ENCODE data around the gene IQGAP2. TPM values are rescaled to one million over a fixed set of nuclear protein-coding genes. Genes with fewer than 3 reads are reported as not detected.
A peak's percentile ranks its signal among the peaks of the same experiment; 100 is the strongest.

Gene IQGAP2
- total and polyA plus RNA-seq, 2 of the 8 experiments (the other 6 are each of a cell fraction or from before 2014, with no cell fraction given), result 19.7 to 66.0 TPM

DNA sequence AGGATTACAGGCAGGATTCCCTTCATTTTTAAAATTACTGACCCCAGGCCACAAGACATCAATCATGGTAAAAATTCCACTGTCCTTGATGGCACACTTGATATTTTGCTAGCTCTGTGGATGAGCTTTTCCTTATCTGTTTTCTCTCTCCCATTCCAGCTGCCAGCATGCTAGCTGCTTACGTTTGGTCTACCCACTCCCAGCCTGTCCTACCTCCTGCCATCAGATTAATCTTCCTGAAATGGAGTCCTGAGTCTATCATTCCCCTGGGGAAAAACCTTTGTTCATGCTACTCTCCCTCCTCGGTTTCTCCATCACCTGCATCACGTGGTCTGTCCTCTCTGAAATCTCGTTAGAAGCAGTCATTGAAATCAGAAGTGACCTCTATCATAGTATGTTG is 111.2 kb downstream of the IQGAP2 start:
- no peak overlapping the region for H2AK5ac ChIP-seq (ENCODE audit: low read depth, low read length)
- H3K9me3 ChIP-seq (ENCODE audit: insufficient read depth in 2 of 2, low read depth in 1 of 2, low read length in 1 of 2), result no peaks in the 10 kb centered on the region
- peaks cover 0 to 4% of the 10 kb centered on the region in 2 experiments; a peak in 2 of 4 replicates for H3K79me2 ChIP-seq (ENCODE audit: control insufficient read depth in 1 of 2, insufficient read depth in 2 of 2, low read length in 2 of 2)
- H3K4me1 ChIP-seq (replicated peaks in 1 of 4; ENCODE audit: control insufficient read depth in 3 of 4, insufficient read depth in 4 of 4, low read length in 3 of 4), result peaks cover 0 to 8% (median 3%) of the 10 kb centered on the region in 4 experiments; a peak in 4 of 7 replicates
- WGBS, 2 experiments (ENCODE audit: extremely low coverage in 1 of 2, insufficient coverage in 1 of 2, insufficient read length in 1 of 2, insufficient replicate concordance in 2 of 2, low coverage in 1 of 2, low lambda C conversion rate in 2 of 2, missing lambda C conversion rate in 1 of 2), result 84% methylated on average over 4 of the region's 4 CpGs; no CpG with 5 or more reads in 1 of the 2 experiments
- POLR2A ChIA-PET (ENCODE audit: partially characterized antibody), result interaction anchor here (0.9 to 1.0 kb wide), 2 partner anchors 11 to 294 kb away, joined by 3 to 4 read pairs; no protein-coding TSS in a partner anchor
- H3K18ac ChIP-seq (ENCODE audit: extremely low read depth, low read length), result no peak overlapping the region
- H3K23ac ChIP-seq (ENCODE audit: insufficient read length), result no peak overlapping the region
- no peak overlapping the region for H3K4me3 ChIP-seq (ENCODE audit: extremely low read depth in 1 of 4, insufficient read depth in 2 of 4, low read depth in 3 of 4, low read length in 4 of 4)
- H2BK20ac ChIP-seq (ENCODE audit: low read length), result no peak overlapping the region
- H3K23me2 ChIP-seq (ENCODE audit: low read depth, low read length), result no peaks in the 10 kb centered on the region
- no peak overlapping the region for H4K5ac ChIP-seq (ENCODE audit: insufficient read length, low read depth, low read length)
- no peak overlapping the region for H3K4ac ChIP-seq (replicated peaks; ENCODE audit: insufficient read length, low read depth, low read length)
- H4K20me1 ChIP-seq (replicated peaks in 1 of 2; ENCODE audit: control insufficient read depth in 1 of 2, insufficient read depth in 2 of 2, low read length in 2 of 2), result no peaks in the 10 kb centered on the region
- no peak for DNase-seq (ENCODE audit: low read depth in 1 of 2, low spot score in 2 of 2)
- no peak overlapping the region for H2BK12ac ChIP-seq (ENCODE audit: low read depth, low read length)
- H3K27ac ChIP-seq (ENCODE audit: low read depth, low read length), result no peak overlapping the region
- H2AFZ ChIP-seq (ENCODE audit: low read length), result no peak overlapping the region
- CTCF ChIA-PET (ENCODE audit: partially characterized antibody), result interaction anchor here (0.7 to 1.1 kb wide), 3 partner anchors 14 to 109 kb away, joined by 3 read pairs; no protein-coding TSS in a partner anchor
- no peak overlapping the region for H4K91ac ChIP-seq (replicated peaks; ENCODE audit: insufficient read length, low read length)
- H3K79me1 ChIP-seq (ENCODE audit: low read depth, low read length), result no peaks in the 10 kb centered on the region
- no peak overlapping the region; a peak in 1 of 4 replicates for H3K4me2 ChIP-seq (ENCODE audit: insufficient read depth in 1 of 2, low read depth in 2 of 2, low read length in 2 of 2)
- no peaks in the 10 kb centered on the region for H3K27me3 ChIP-seq (replicated peaks in 1 of 4; ENCODE audit: control insufficient read depth in 3 of 4, extremely low read depth in 1 of 4, insufficient read depth in 3 of 4, low read length in 3 of 4)
- peak; percentile 32 for FAIRE-seq
- H3K56ac ChIP-seq (replicated peaks; ENCODE audit: insufficient read length, low read depth, low read length), result no peak overlapping the region
- H3K9ac ChIP-seq (replicated peaks in 1 of 4; ENCODE audit: extremely low read depth in 1 of 4, low read depth in 3 of 4, low read length in 3 of 4), result no peak overlapping the region
- H2BK15ac ChIP-seq (ENCODE audit: low read length), result no peak overlapping the region
- no peak overlapping the region for H2BK120ac ChIP-seq (replicated peaks; ENCODE audit: low read depth, low read length)
- no peaks in the 10 kb centered on the region; a peak in 1 of 8 replicates for H3K36me3 ChIP-seq (ENCODE audit: control insufficient read depth in 2 of 4, insufficient read depth in 4 of 4, low read length in 3 of 4)
- no peak overlapping the region for H3K14ac ChIP-seq (ENCODE audit: insufficient read length)
- no peak overlapping the region for H4K8ac ChIP-seq (ENCODE audit: extremely low read depth, insufficient read depth, low read length)
- H2BK5ac ChIP-seq (ENCODE audit: low read depth, low read length), result no peak overlapping the region
- TF ChIP-seq MAFK (IDR thresholded peaks at IDR 0.05; ENCODE audit: low read depth, low read length) (no peak), KDM5A (IDR thresholded peaks at IDR 0.05; ENCODE audit: low read length) (no peak), CBX8 (IDR thresholded peaks at IDR 0.05; ENCODE audit: borderline replicate concordance, low read depth, low read length) (no peak), CREB1 (IDR thresholded peaks at IDR 0.05) (no peak), RBBP5 (IDR thresholded peaks at IDR 0.05; ENCODE audit: borderline replicate concordance, low read depth, low read length) (no peak), TAF7 (optimal IDR thresholded peaks at IDR 0.05; ENCODE audit: borderline replicate concordance, low read depth, low read length) (no peak), GABPA (IDR thresholded peaks at IDR 0.05; ENCODE audit: borderline replicate concordance, insufficient read depth, low read length) (no peak), KDM4A (IDR thresholded peaks at IDR 0.05; ENCODE audit: low read depth, low read length, severe bottlenecking) (no peak), CHD2 (IDR thresholded peaks at IDR 0.05; ENCODE audit: low read length) (no peak)
- TF ChIP-seq, protein P1, sequence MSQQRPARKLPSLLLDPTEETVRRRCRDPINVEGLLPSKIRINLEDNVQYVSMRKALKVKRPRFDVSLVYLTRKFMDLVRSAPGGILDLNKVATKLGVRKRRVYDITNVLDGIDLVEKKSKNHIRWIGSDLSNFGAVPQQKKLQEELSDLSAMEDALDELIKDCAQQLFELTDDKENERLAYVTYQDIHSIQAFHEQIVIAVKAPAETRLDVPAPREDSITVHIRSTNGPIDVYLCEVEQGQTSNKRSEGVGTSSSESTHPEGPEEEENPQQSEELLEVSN (IDR thresholded peaks at IDR 0.05), result no peak
- TF ChIP-seq, protein P2, sequence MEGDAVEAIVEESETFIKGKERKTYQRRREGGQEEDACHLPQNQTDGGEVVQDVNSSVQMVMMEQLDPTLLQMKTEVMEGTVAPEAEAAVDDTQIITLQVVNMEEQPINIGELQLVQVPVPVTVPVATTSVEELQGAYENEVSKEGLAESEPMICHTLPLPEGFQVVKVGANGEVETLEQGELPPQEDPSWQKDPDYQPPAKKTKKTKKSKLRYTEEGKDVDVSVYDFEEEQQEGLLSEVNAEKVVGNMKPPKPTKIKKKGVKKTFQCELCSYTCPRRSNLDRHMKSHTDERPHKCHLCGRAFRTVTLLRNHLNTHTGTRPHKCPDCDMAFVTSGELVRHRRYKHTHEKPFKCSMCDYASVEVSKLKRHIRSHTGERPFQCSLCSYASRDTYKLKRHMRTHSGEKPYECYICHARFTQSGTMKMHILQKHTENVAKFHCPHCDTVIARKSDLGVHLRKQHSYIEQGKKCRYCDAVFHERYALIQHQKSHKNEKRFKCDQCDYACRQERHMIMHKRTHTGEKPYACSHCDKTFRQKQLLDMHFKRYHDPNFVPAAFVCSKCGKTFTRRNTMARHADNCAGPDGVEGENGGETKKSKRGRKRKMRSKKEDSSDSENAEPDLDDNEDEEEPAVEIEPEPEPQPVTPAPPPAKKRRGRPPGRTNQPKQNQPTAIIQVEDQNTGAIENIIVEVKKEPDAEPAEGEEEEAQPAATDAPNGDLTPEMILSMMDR (IDR thresholded peaks at IDR 0.05; ENCODE audit: control extremely low read depth in 1 of 3, insufficient read depth in 1 of 3, low read depth in 1 of 3, low read length in 3 of 3), result no peak

All from H1 (cell line).